Smooth muscle cell of the pulmonary artery (primary cell): ENCODE data around the gene ANXA5. TPM values are rescaled to one million over a fixed set of nuclear protein-coding genes. Genes with fewer than 3 reads are reported as not detected.

Experiments
- total RNA-seq: library from RNA; depleted of rRNA; stranded (reverse); fragments of >200 nt; gene quantifications from 2 replicates; pipeline ENCODE4 v1.2.3, GENCODE V29; 2014

The ANXA5 gene
- 600 and 807 TPM in 2 replicates for total RNA-seq

DNA sequence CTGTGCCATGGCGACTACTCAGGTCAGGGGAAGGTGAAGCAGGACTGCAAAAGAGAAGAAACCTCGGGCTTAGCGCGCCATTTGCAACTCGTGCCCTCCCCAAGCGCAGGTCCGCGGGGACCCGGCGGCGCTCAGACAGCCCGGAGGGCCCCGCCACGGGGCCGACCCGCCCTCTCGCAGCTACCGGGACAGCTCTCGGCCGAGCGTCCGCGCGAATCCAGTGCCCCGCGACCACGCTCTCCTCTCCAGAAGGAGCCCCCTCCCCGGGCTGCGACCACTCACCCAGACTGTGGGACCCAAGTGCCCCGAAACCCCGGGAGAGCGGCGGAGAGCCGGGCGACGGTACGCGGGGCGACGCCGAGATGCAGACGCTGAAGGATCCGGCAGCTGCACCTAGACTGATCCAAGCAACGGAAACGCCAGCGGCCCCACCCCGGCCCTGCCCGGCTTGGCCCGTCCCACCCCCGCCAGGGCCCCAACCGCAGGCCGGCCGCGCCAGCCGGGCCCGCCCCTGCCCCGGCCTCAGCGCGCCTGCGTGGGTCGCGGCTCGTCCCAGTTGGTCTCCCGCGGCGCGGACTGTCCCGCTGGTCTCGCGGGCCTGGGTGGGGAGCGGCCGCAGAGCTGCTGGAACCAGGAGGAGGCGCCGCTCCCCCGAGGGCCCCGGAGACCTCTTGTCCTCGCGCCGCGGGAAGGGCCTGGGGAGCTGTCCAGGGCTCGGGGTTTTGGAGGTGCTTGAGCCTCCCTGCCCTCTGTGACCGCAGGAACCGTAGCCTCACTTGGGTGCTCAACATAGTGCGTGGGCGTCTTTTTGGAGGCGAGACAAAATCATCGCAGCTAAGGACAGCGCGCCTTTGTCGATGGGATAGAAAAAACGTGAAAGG lies at the start of gene ANXA5:
Gene ANXA5 (minus strand): TSS at position 400 of the 881 bp plus-strand sequence. CDS start 391 bp downstream, at position 9.

Other genes with a start within 250 kb of the ANXA5 start
- gene SMIM43, start 68.2 kb upstream of the ANXA5 start, total RNA-seq: 0.26 and 0.76 TPM in 2 replicates
- 13.5 and 15.3 TPM in 2 replicates for gene EXOSC9, start 104.3 kb upstream of the ANXA5 start, total RNA-seq
- 5.1 and 14.4 TPM in 2 replicates for gene CCNA2, start 126.9 kb upstream of the ANXA5 start, total RNA-seq
- gene BBS7, start 173.5 kb upstream of the ANXA5 start, total RNA-seq: 15.4 and 19.0 TPM in 2 replicates